GM18502 (cell line): ENCODE results near the gene CD33.

ENCODE experiments used
- ATAC-seq: cut with Tn5 transposase; IDR thresholded peaks from one replicate; pipeline ENCODE4 v1.9.1; 2021; ENCODE audit warnings: mild to moderate bottlenecking; ENCODE audit not compliant: unreplicated experiment, poor library complexity

CD33 gene

DNA sequence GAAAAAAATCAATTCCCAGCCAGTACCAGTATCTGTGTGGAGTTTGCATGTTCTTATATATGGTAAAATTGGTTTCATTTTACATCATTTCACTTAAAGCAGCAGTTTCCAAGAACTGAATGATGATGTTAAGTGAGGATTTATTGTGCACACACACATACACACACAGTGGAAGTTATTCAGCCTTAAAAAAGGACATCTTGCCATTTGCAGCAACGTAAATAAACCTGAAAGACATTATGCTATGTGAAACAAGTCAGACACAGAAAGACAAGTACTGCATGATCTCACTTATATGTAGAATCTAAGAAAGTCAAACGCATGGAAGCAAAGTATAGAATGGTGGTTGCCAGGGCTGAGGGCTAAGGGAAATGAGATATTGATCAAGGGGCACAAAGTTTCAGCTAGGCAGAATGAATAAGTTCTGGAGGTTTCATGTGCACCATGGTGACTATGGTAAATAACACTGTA is 31.3 kb downstream of the CD33 start:
- ATAC-seq = no peak

- ATAC-seq = no peak
Observed at GRCh38 chr19:51257471-51257870, 32.6 kb downstream of the CD33 start.

- ATAC-seq = no peak
Observed at GRCh38 chr19:51258165-51259160, 33.6 kb downstream of the CD33 start.

DNA sequence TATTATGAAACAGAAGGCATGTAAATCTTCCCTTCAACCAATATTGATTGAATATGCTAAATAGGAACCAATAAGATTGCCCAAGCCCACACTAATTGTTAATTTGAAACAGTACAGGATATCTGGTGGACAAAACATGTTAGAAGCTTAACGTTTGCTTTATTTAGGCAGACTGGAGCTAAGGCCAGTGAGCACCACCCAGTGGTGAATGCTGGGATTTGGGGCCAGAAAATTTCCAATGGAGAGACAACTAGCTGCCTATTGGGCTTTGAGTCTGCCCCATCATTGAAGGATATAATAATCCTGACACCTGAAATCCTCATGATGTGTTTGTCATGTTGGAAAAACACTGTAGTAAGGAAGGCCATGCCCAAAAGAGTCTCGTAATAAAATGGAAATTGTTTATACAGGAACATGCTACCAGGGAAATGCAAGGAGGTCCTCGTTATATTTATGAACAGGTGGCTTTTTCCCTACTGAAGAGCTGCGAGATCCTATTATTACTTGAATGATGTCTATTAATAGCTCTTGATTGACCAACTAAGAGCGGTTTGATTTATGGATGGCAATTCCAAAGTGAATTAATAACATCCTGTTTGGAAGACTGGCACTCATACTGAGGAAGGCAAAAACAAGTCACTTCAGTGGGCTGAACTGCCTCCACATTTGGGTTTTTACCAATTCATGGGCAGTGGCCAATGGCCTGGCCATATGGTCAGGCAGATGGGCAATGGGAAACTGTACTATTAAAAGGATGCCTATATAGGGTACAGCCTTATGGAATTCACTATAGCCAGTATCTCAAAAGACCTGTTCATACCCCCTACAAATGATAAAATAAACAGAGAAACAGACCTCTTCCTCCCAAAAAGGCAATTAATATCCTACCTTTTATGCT is 34.7 kb downstream of the CD33 start:
- no peak for ATAC-seq

- no peak for ATAC-seq
Observed at GRCh38 chr19:51263808-51264207, 38.9 kb downstream of the CD33 start.

DNA sequence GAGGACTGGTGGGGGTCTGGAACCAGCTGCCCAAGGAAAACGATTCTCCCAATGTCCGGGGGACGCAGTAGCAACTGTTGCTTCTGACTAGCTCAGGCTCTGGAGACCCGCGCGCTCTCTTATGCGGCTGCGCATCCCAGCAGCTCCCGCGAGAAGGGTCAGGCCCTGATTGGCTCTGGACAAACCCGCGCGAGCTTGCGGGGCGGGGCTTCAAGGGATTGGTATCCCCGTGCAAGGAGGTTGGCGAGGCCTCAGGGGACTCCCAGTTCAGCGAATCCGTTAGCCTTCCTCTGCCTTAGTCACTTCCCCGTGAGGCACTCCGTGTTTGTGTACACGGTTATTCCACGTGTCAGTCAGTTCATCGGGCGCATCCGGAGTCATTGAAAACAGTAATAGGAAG is 46.2 kb downstream of the CD33 start:
- ATAC-seq = no peak

GRCh38 chr19:51272183-51272810 is 47.4 kb downstream of the CD33 start:
- no peak for ATAC-seq

GRCh38 chr19:51274049-51274770 is 49.3 kb downstream of the CD33 start:
- no peak for ATAC-seq

DNA sequence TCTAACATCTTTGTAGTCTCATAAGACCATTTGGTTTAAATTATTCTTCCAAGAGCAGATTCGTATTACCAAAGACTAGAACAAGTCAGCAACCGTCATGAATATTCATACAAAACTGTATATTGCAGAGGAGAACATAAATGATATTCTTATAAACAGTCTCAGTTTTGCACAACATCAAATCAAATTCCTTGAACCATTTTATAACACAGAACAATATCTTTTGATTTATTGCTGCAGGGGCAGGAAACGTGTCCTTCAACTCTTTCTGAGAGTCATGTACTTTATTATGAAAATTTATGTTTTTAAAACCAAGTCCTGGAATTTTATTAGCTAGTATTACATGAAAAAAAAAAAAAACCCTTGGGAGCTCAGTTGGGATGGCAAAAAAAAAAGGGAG is 52.2 kb downstream of the CD33 start:
- ATAC-seq = no peak

- ATAC-seq = no peak
Observed at GRCh38 chr19:51282335-51282734, 57.5 kb downstream of the CD33 start.

DNA sequence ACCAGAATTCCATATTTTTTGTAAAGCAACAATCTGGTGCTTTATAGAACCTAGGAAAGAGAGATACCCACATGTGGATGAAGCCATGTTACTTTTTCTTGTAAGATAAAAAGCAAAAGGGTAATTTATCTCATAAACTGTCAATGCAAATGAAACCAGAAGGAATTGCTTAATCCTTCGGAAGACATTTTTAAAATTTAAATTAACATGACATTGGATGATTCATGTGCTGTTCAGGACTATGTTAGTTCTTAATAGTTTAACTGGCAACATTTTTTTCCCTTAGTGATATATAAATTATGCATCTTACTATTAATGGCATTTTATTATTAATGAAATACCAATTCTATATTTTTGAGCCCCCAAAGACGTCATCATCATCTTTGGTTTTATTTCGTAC is 60.8 kb downstream of the CD33 start:
- ATAC-seq = no peak
